Astrocyte (in vitro differentiated cells and primary cell): ENCODE data around the gene PRKCH.

Experiments
- CTCF ChIP-seq: IDR thresholded peaks from 2 replicates; pipeline ENCODE4 v1.5.1; 2011; ENCODE audit warnings: low read depth, mild to moderate bottlenecking, inconsistent platforms, low read length, moderate library complexity; ENCODE audit not compliant: insufficient read depth
- EZH2 ChIP-seq: IDR thresholded peaks from 2 replicates; pipeline ENCODE4 v1.6.1; 2012; ENCODE audit warnings: mild to moderate bottlenecking, low read length, inconsistent platforms; ENCODE audit not compliant: insufficient read depth

GRCh38 chr14:61451891-61452400 lies 130.6 kb downstream of the PRKCH start:
- TF ChIP-seq CTCF, result no peak
- TF ChIP-seq EZH2, result no peak
